Lung microvascular endothelial cell (primary cell): Measurements from ENCODE around the gene FMO4. TPM values are rescaled to one million over a fixed set of nuclear protein-coding genes. Genes with fewer than 3 reads are reported as not detected.
A peak's percentile ranks its signal among the peaks of the same experiment; 100 is the strongest.
"Not testable (repeated sequence)": the region's sequence is repeated elsewhere in the genome, so short reads cannot be mapped to it uniquely, and the experiment has no call there.

Experiments
- DNase-seq, 2 donors: peaks; one replicate each; pipeline versions ENCODE4 v3.0.0 to v3.0.0-alpha.2; 2010; ENCODE audit warnings: low read depth in 2 of 2
- total RNA-seq: library from RNA; depleted of rRNA; stranded (reverse); fragments of >200 nt; gene quantifications from 2 replicates; pipeline ENCODE4 v1.2.1, GENCODE V29; 2014

Gene FMO4, protein sequence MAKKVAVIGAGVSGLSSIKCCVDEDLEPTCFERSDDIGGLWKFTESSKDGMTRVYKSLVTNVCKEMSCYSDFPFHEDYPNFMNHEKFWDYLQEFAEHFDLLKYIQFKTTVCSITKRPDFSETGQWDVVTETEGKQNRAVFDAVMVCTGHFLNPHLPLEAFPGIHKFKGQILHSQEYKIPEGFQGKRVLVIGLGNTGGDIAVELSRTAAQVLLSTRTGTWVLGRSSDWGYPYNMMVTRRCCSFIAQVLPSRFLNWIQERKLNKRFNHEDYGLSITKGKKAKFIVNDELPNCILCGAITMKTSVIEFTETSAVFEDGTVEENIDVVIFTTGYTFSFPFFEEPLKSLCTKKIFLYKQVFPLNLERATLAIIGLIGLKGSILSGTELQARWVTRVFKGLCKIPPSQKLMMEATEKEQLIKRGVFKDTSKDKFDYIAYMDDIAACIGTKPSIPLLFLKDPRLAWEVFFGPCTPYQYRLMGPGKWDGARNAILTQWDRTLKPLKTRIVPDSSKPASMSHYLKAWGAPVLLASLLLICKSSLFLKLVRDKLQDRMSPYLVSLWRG
- 0.79 and 1.1 TPM in 2 replicates for total RNA-seq

GRCh38 chr1:171313835-171314320, at the start of gene FMO4:
Gene FMO4 (plus strand): TSS chr1:171314183. CDS start chr1:171319826, 5,643 bp downstream.
- DNase-seq, result peak; percentile 97 to 98

- DNase-seq, result no peak
Observed at GRCh38 chr1:171265686-171266085, 48.3 kb upstream of the FMO4 start.

DNA sequence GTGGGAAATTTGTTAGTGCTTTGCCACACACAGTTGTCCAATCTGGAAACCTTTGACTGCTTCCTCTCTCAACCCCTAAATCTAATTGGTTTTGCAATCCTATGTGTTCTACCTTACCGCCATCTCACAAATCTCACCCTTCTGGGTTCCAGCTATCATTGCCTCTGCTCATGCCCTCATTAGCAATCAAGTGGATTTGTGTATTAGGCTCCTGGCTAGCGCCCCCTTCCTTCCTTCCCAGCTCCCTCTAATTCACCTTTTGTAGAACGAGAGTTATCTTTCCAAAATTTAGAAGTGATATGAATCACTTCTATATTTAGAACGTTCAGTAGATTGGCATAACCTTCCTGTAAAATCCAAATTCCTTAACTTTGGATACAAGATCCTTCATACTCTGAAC, 47.1 kb upstream of the FMO4 start:
- no peak for DNase-seq

- DNase-seq, result no peak
Observed at GRCh38 chr1:171267391-171267790, 46.6 kb upstream of the FMO4 start.

- DNase-seq, result no peak
Observed at GRCh38 chr1:171270806-171271205, 43.2 kb upstream of the FMO4 start.

- no peak for DNase-seq
Observed at GRCh38 chr1:171277534-171277933, 36.4 kb upstream of the FMO4 start.

GRCh38 chr1:171279234-171279633, 34.7 kb upstream of the FMO4 start:
- DNase-seq, result no peak

GRCh38 chr1:171279678-171280077, 34.3 kb upstream of the FMO4 start:
- no peak for DNase-seq

DNA sequence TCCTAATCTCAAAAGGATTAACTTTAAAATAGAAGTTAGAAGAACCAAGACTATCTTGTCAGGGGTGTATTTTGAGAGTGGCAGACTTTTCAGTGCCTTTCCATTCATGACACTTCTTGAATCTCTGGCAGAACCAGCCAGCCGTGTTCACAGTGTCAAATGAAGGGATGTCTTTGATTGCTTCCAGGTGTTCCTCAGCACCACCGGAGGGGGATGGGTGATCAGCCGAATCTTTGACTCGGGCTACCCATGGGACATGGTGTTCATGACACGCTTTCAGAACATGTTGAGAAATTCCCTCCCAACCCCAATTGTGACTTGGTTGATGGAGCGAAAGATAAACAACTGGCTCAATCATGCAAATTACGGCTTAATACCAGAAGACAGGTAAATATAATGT, 33.4 kb upstream of the FMO4 start:
- DNase-seq, result no peak

GRCh38 chr1:171286032-171286705, 27.8 kb upstream of the FMO4 start:
- DNase-seq, result no peak

DNA sequence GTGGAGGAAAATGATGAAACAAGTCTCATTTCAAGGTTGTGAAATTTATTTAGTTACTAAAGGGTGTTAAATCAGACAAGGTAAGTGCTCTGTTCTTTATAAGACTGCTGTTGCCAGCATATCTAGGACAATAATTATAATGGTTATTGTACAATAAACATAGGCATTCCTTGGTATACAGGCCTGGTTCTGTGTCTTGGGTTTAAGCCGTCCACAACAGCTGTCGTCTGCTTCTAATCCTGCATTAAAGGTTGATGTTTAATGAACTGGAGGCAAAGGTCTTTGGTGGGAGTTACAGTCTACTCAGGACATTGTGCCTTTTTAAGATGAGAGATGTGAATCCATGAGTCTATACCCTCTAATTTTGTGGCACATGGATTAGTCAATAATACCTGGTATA, 23.4 kb upstream of the FMO4 start:
- DNase-seq, result no peak

DNA sequence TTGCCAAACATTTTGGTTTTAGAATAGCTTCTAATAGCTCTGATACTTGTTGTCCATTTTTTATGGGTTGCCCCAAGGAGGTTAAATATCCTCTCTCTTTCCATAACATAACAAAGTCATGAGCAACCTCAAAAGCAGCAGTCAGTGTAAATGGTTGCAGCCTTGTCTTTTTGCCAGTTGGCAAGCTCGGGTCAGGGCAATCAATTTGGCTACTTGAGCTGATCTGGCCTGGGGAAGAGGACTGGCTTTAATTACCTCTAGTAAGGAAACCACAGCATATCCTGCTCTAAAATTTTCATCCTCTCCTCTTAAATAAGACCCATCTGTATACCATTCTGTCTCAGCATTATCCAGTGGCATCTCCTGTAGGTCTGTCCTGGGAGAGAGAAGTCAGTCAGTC, 21.2 kb upstream of the FMO4 start:
- no peak for DNase-seq

DNA sequence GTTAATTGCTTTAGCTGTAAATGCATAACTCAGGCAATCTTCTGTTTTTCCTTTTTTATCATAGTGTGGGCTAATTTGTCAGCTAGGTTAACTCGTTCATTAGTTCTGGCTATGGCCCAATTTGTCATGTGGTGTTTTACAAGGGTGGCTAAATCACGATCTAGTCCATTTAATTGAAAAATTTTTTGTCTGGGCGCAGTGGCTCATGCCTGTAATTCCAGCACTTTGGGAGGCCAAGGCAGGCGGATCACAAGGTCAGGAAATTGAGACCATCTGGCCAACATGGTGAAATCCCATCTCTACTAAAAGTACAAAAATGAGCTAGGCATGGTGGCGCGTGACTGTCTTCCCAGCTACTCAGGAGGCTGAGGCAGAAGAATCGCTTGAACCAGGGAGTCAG, 18.6 kb upstream of the FMO4 start:
- not testable (repeated sequence) for DNase-seq

- no peak for DNase-seq
Observed at GRCh38 chr1:171295821-171296220, 18.2 kb upstream of the FMO4 start.

DNA sequence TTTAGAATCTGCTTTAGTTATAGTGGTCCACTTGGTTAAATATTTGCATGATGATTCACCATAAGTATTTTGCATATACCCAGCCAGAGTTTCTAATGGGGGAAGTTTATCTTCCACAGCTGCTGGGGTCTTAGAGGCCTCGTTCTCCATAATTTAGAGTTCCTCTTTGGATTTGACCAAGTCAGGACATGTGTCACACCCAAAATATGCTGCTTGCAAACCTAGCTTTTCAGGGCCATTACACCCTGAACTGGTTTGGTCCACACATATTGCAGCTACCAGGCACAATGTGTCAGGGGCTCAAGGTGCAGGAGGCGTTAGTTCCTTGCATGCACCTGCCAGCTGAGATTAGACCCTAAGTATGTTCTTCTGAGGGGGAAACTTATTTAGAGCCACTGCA, 17.1 kb upstream of the FMO4 start:
- DNase-seq, result no peak

- no peak for DNase-seq
Observed at GRCh38 chr1:171298696-171299095, 15.3 kb upstream of the FMO4 start.

- no peak for DNase-seq
Observed at GRCh38 chr1:171299342-171299741, 14.6 kb upstream of the FMO4 start.

GRCh38 chr1:171300401-171300800, 13.6 kb upstream of the FMO4 start:
- no peak for DNase-seq

- no peak for DNase-seq
Observed at GRCh38 chr1:171310661-171311087, 3.3 kb upstream of the FMO4 start.

GRCh38 chr1:171311771-171312558, 2.0 kb upstream of the FMO4 start:
- DNase-seq, result no peak

GRCh38 chr1:171313319-171313834, 606 bp upstream of the FMO4 start:
- DNase-seq, result no peak
